Stimulated activated CD4-positive, alpha-beta T cell treated with anti-CD3 and anti-CD28 coated beads, TNF-alpha, amount 100 ng/mL, for 4 hours (primary cell): ENCODE data around the gene ACO2.
"Not testable (repeated sequence)": the region's sequence is repeated elsewhere in the genome, so short reads cannot be mapped to it uniquely, and the experiment has no call there.

Experiments used
- DNase-seq, 3 experiments: peaks; one replicate each; pipeline ENCODE4 v3.0.0-alpha.2; 2020; ENCODE audit warnings: low read depth in 3 of 3

The ACO2 gene

DNA sequence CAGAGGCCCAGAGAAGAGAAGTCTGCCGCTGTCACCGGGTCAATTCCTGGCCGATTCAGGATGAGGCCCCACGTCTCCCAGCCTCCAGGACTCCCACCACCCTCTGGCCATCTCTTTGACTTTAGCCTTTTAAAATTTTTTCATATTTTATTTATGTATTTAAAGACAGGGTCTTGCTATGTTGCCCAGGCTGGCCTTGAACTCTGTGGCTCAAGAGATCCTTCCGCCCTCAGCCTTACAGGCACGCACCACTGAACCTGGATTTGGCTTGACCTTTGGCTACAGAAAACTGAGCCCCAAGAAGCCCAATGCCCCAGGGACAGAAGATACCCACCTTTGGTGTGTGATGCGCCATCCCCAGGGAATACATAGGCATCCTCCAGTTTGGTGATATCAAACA is 71.4 kb downstream of the ACO2 start:
- no peak for DNase-seq

DNA sequence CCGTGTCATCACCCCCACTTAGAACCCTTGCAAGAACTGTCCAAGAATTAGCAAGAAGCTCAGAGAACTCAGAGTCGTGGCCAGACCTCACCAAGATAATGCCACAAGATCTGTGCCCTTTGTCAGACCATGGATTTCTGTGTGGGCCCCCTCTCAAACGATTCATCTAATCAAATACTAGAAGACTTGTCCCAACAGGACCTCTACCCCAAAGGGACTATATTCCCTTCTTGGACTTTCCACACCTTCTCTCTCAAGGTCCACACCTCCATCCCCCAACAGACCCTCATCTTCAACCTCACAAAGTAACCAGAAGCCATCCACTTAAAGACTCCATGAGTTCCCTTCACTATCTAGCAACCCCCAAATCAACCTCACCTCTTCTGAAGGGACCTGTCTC is 72.6 kb downstream of the ACO2 start:
- DNase-seq: no peak

DNA sequence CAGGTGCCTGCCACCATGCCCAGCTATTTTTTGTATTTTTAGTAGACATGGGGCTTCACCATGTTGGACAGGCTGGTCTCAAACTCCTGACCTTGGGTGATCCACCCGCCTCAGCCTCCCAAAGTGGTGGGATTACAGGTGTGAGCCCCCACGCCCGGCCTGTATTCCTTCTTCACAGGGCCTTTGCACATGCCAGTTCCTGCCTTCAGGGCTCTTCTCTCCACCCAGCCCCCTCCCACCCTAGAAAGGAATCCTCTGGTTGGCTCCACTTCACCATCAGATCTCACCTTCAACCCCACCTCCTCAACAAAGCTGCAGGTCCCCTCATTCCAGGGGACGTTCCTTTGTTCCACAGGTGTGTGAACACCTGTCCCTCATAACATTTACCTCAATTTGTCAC is 73.3 kb downstream of the ACO2 start:
- DNase-seq: no peak

DNA sequence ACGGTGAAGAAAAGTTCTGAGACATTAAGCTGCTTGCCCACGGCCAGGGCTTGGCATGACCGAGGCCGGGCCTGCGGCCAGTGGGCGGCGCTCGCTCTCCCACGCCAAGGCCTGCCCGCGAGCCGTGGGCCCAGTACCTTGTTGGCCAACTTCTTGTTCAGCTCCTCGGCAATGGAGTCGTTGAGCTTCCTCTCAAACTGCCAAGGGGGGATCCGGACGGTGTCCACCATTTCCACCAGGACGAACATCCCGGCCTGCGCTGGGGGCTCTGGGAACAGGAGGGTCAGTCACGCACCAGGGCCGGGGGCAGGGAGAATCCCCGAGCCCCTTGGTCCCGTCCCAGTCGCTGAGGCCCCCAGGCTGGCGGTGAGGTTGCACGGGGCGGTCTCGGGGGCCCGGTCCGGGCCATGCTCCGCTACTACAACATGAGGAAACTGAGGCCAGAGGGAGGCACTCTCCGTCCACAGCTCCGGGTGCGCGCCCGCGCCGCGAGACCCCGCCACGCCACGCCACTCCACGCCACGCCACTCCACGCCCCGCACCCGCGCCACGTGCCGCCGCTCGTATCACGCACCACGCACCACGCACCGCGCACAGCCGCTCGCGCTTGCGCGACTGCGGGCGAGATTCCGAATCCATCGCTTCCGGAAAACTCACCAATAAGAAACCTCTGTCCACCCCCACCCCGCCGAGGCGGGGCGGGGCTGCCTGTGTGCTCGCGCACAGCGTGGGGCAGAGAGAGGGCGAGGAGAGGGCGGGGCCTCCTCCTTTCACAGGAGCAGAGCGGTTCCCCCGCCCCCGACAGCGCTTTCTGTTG is 75.1 kb downstream of the ACO2 start, which contains the start of gene POLR3H:
Gene POLR3H (minus strand): TSS at position 617 of the 817 bp plus-strand sequence. CDS start 369 bp downstream, at position 248.
- peak; percentile 93 to 96 (median 94) for DNase-seq

DNA sequence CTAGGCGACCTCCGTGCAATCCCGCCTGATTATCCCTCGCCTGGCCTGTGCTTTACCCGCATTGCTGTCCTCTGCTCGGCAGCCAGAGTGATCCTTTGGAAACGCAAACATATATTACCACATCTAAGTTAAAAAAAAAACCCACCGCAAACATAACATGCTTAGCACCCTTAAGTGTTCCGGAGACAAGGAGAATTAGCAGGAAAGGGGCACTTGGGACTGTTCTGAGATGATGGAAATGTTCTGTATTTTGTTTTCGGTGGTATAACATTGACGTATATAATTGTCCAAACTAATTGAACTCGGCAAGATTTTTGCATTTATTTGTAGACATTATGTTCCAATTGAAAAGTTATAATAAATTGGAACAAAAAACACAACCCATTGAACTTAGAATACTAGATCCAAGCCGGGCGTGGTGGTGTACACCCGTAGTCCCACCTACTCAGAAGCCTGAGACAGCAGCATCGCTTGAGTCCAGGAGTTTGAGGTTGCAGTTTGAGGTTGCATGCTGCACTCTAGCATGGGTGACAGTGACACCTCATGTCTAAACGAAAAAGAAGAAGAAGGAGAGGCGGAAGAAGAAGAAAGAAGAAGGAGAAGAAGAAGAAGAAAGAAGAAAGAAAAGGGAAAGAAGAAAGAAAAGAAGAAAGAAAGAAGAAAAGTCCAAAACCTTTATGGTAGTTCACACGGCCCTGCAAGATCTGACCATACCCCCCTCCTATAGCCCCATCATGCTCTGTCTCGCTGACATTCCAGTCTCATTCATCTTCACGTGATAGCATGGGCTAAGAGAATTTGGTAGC is 76.0 kb downstream of the ACO2 start:
- no peak for DNase-seq

DNA sequence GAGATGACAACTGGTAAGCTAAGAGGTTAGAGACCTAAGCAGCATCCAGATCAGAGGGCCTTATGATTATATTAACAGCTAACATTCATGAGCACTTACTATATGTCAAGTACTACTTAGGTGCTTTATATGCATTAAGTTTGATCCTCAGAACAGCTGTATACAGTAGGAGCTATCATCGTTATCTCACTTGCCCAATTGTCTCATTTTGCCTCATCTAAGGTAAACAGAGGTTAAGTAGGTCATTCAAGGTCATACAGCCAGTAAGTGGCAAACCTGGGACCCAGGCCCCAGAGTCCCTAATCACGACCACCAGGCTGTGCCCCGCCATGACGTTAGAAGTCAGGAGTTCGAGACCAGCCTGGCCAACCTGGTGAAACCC is 79.9 kb downstream of the ACO2 start:
- DNase-seq: no peak

DNA sequence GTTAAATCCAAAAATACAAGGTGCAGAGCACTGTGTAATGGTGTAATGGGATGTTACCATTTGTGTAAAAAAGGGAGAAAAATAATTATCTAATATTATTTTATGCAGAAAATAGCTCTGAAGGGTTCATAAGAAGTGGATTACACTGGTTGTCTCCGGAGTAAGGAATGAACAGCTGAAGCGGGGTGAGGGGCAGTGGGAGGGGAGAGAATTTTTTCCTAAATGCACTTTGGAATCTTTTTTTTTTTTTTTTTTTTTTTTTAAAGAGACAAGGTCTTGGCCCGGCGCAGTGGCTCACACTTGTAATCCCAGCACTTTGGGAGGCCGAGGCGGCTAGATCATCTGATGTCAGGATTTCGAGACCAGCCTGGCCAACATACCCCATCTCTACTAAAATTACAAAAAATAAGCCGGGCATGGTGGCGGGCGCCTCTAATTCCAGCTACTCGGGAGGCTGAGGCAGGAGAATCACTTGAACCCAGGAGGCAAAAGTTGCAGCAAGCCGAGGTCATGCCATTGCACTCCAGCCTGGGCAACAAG is 82.1 kb downstream of the ACO2 start:
- DNase-seq: no peak

DNA sequence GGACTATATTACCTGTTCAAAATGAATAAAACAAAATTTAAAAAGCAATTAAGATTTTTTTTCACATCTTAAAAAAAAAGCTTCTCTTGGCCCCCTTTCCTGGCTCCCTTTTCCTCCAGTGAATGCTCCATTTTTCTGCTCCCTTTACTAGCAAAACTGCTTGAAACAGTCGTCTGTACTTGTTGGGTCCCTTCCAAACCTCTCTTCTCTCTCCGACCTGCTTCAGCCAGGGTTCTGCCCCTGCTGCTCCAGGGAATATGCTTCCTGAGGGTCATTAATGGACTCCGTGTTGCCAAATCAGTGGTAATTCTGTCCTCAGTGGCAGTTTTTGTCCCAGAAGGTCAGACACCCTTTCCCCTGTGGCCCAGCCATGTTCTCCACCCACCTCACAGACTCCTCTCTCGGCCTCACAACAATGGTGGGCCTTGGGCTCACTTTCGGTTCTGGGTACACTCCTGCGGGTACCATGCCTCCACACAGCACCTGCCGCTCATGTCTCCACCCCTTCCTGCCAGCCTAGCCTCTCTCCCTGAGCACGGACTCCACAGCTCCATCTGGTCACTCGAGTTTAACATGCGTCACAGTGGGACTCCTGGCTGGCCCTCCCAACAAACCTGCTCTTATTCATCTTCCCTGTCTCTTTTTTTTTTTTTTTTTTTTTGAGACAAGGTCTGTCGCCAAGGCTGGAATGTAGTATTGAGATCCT is 83.1 kb downstream of the ACO2 start:
- no peak for DNase-seq

DNA sequence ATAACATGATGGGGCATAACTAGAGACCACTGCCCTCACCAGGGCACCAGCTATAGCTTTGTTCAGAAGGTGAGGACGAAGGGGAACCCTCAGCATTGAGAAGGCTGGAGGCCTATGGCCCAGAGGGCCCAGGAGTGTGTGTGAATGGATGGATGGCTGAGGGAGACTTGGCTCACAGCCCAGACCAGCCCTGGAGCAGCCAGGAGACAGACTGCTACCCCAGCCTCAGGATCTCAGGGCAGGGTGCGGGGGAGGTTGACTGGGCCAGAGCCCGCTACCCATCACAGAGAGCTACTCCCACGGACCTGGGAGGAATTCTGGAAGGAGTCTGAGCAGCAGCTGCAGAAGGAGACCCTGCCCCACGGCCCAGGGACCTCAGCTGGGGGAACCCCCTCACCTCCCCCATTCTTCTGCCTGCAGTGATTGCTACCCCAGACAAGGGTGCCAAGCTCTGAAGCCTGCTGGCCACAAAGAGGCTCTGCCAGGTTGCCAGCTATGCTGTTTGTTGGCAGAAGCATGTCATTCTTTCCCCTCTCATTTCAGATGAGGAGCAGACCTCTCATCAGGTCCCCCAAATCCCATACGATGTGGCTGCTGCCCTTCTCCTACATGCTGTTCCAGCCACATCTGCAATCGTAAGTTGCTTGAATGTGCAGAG is 86.5 kb downstream of the ACO2 start:
- DNase-seq: no peak

DNA sequence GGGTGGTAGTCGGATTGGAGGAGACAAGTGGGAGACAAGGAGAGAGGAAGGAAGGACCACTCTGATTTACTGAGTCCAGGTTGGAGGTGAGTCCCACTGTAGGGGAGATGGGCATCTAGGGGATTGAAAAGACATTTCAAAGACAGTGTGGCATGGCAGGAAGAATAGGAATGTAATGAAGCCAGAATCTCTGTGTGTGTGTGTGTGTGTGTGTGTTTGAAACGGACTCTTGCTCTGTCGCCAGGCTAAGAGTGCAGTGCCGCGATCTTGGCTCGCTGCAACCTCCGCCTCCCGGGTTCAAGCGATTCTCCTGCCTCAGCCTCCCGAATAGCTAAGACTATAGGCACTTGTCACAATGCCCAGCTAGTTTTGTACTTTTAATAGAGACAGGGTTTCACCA is 87.6 kb downstream of the ACO2 start:
- no peak for DNase-seq

DNA sequence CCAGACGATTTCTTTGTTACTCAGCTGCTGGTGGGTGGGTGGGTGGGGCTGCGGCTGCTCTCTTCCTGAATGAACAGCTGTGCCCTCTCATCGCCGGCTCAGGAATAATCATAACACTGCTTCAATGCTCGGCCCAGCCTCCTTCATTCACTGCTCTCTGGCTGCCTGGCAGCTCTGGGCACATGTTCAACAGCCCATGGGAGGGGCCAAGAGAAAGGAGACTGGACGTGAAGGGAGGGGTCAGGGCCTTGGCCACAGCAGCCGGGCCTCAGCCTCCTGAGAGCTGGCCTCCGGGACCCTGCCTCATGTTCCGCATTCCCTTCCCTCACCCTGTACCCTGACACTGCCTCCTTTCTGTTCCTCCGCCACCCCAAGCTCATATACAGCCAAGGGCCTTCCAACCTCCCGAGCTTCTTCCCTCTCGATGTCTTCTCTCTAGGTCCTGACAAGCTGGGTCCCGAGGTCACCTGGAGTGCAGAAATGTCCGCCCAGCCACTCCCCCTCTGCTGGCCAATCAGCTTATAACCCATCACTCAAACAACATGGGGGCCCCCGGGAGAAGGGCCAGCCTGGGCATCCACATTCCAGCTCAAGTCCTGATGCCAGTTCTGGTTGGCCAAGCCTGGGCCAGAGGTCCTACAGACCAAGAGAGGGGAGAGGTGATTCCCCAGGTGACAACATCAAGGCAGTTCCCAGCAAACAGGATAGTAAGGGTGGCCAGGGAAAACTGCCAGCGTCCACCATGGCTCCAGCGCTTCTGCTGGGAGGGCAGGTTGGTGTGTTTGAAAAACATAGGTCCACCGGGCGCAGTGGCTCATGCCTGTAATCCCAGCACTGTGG is 88.7 kb downstream of the ACO2 start:
- DNase-seq: no peak

DNA sequence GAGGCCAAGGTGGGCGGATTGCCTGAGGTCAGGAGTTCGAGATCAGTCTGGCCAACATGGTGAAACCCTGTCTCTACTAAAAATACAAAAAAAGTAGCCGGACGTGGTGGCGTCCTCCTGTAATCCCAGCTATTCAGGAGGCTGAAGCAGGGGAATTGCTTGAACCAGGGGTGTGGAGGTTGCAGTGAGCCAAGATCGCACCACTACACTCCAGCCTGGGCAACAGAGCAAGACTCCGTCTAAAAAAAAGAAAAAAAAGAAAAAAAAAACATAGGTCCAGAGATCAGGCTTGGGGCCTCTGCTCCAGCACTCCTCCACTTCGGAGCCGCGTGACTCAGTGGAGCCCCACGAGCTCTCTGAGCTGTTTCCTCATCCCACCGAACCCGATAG is 89.3 kb downstream of the ACO2 start:
- DNase-seq: not testable (repeated sequence)

DNA sequence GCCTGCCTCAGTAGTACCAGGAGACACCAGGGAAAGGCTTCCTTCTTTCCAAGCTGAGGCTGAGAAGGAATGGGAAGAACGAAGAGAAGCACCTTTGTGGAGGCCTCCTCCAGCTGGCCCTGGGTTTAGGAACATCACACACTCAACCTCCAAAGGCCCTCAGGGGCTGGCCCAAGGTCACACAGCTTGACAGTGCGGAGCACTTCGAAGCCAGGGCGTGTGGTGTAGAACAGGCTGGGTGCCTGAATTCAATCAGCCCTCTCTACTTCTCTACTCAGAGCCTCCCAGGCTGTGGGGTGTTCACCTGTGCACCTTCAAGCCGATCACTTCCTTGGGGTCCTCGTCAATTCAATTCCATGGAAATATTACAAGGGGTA is 91.2 kb downstream of the ACO2 start:
- DNase-seq: no peak

DNA sequence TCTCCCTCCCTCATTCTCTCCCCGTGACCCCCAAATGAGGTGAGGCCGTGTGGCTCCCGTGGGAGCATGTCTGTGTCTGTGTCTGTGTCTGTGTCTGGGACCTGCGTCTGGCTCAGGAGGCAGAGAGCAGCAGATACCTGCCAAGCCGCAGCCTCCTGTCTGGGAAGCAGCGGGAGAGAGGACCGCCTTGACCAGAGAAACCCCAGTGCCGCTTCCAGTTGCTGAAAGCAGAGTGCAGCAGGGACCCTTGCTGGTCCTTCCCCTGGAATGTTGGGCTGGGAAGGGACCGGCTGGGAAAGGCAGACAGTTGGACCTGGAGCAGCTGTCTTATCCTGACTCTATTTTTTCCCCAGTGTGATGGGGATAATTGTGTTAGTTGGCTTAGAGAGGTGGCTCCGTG is 92.4 kb downstream of the ACO2 start:
- DNase-seq: no peak

DNA sequence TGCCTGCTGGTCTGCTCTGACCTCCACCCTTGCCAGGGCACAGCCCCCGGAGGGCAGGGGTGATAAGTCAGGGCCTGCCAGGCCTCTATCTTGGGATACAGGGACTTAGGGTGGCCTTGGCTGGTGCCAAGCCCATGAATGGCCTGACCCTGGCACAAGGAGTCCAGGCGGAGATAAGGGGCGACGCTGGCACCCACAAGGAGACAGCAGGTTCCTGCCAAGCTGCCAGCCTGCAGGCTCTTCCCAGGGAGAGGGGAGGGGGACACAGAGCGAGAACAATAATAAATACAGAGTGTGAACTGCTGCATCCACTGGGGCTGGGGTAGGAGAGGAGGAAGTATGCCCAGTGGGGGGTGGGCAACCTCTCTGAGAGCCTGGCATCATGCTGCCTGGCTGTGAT is 92.9 kb downstream of the ACO2 start:
- no peak for DNase-seq

DNA sequence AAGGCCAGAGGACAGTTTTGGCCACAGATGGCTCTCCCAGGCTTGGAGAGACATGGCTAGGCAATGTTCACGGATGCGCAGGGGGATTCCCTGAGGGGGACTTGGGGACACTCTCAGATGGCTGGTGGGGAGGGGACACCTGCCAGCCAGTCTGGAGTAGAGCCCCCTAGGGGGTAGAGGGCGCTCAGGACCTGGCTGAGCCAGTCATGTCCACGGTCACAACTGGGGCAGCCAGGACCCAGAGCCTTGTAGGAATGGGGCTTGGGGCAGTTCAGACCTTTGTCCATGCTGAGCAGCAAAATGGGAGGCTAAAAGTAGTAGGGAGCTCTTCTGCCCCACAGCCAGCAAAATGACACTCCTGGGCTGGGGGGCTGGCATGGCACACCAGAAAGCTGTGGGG is 93.5 kb downstream of the ACO2 start:
- DNase-seq: no peak

DNA sequence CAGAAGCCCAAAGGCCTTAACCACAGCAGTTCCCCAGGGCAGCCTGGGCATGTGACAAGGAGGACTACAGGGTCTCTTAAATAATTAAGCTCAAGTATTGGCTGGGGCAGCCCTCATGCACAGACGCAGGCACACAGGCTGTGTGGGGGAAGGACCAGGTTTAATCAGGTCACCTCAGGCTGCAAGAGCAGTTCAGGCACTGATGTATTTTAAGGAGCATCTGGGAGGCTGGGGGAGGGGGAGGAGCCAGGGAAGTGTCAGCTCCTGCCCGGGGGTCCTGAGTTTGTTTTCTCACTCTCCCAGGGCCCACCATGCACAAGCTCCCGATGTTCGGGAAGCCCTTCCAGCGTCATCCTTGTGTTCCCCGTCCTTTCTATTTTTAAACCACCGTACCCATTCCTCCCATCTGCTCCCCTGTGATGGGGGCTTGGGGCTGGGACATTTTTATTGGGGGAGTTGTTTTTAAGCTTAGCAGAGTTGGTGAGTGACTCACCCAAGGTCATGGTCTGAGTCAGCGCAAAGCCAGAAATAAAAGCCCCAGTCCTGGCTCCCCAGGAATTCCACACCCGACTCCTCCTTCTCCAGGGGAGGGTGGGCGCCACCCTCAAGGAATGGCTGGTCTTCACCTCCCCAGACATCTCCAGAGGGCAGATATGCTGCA is 94.3 kb downstream of the ACO2 start:
- no peak for DNase-seq

DNA sequence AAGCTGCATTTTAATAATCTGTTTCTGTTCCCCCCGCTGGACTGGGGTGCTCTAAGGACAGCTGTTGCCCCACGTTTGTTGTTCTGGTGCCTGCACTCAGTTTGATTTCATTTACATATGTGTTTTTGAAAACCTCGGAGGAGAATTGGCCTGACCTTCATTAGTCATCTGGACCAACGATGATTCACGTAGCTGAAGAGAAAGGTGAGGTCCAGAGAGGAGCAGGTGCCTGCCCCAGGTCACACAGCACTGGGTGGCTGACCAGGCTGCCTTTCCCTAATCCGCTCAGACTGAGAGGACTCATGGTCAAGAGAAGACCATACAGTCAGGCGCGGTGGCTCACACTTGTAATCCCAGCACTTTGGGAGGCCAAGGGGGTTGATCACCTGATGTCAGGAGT is 95.6 kb downstream of the ACO2 start:
- no peak for DNase-seq

DNA sequence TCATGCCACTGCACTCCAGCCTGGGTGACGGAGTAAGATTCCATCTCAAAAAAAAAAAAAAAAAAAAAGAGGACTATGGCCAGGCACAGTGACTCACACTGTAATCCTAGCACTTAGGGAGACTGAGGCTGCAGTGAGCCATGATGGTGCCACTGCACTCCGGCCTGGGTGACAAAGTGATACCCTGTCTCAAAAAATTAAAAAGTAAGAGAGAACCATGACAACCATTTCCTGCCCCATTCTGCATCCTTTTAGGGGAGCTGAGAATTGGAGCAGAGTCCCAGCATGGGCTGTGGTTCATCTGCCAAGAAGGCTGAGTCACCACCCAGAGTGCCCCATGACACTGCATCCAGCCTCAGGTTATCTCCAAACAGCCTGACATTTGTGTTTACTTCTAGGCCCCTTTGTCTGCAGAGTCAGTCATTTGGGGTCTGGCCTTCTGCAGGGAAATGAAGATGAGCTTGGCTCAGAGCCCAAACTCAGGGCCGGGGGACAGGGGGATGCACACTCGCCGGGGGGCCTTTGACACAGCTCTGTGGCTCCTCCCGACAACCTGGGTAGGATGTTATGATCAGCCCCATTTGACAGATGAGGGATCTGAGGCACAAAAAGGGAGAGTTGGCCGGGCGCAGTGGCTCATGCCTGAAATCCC is 96.6 kb downstream of the ACO2 start:
- DNase-seq: no peak

DNA sequence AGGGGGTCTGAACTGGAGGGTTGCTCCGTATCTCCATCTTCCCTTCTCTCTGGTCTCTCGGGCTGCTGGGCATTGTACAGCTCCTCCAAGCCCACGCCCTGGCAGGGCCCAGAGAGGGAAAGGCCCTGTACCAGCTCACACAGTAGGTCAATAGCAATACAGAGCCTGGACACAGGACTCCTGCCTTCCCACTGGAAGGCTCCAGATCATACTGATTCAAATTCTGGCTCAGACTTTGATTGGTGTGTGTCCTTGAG is 98.5 kb downstream of the ACO2 start:
- DNase-seq: no peak
